ENCODE measurements around the gene NUTM2D. TPM values are rescaled to one million over a fixed set of nuclear protein-coding genes. Genes with fewer than 3 reads are reported as not detected.
"Not testable (repeated sequence)": the region's sequence is repeated elsewhere in the genome, so short reads cannot be mapped to it uniquely, and the experiment has no call there.

Gene NUTM2D
- total RNA-seq, 3 donors from 2014 or later (not counting 1 experiment from before 2014, with no cell fraction given) = 3.1 to 5.2 (median 4.6) TPM

GRCh38 chr10:87327958-87328357 lies 29.6 kb upstream of the NUTM2D start:
- H3K9me3 Mint-ChIP-seq; H3K4me3 ChIP-seq (ENCODE audit: low read length); H3K27ac ChIP-seq (ENCODE audit: low read length); H3K27me3 ChIP-seq (ENCODE audit: control insufficient read depth, insufficient read depth, low read length); intact Hi-C loops (cut with micrococcal nuclease); H3K4me3 Mint-ChIP-seq; H3K36me3 ChIP-seq (ENCODE audit: control insufficient read depth, insufficient read depth, low read length); H3K4me1 ChIP-seq (ENCODE audit: control insufficient read depth, insufficient read depth, low read length); ATAC-seq; H3K9me3 ChIP-seq (ENCODE audit: control insufficient read depth, insufficient read depth, low read length); H3K36me3 Mint-ChIP-seq; DNase-seq; H3K27me3 Mint-ChIP-seq (ENCODE audit: low read depth in 2 of 2); H3K4me1 Mint-ChIP-seq: not testable (repeated sequence)
- WGBS (ENCODE audit: insufficient coverage) = no CpG with 5 or more reads among the region's 1 CpG
- peak overlapping the region in 1 of 2 donors; percentile 5 for H3K27ac Mint-ChIP-seq

GRCh38 chr10:87329131-87329530 lies 28.4 kb upstream of the NUTM2D start:
- ATAC-seq; DNase-seq; H3K27me3 Mint-ChIP-seq (ENCODE audit: low read depth in 2 of 2); H3K4me3 ChIP-seq (ENCODE audit: low read length); H3K4me3 Mint-ChIP-seq; H3K27ac Mint-ChIP-seq; H3K27ac ChIP-seq (ENCODE audit: low read length); H3K27me3 ChIP-seq (ENCODE audit: control insufficient read depth, insufficient read depth, low read length); intact Hi-C loops (cut with micrococcal nuclease); H3K4me1 Mint-ChIP-seq; H3K36me3 Mint-ChIP-seq; H3K9me3 Mint-ChIP-seq; H3K36me3 ChIP-seq (ENCODE audit: control insufficient read depth, insufficient read depth, low read length); H3K9me3 ChIP-seq (ENCODE audit: control insufficient read depth, insufficient read depth, low read length); H3K4me1 ChIP-seq (ENCODE audit: control insufficient read depth, insufficient read depth, low read length): not testable (repeated sequence)
- no CpG with 5 or more reads among the region's 2 CpGs for WGBS (ENCODE audit: insufficient coverage)

- H3K4me3 Mint-ChIP-seq; H3K4me1 ChIP-seq (ENCODE audit: control insufficient read depth, insufficient read depth, low read length); H3K27ac Mint-ChIP-seq; H3K9me3 Mint-ChIP-seq; H3K36me3 Mint-ChIP-seq; H3K27me3 Mint-ChIP-seq (ENCODE audit: low read depth in 2 of 2); DNase-seq; H3K27me3 ChIP-seq (ENCODE audit: control insufficient read depth, insufficient read depth, low read length); H3K36me3 ChIP-seq (ENCODE audit: control insufficient read depth, insufficient read depth, low read length); intact Hi-C loops (cut with micrococcal nuclease); H3K4me3 ChIP-seq (ENCODE audit: low read length); H3K9me3 ChIP-seq (ENCODE audit: control insufficient read depth, insufficient read depth, low read length); ATAC-seq; H3K27ac ChIP-seq (ENCODE audit: low read length): not testable (repeated sequence)
- peaks cover 0 to 12% of the 10 kb centered on the region in 2 donors for H3K4me1 Mint-ChIP-seq
- 100% methylated on average over 1 of the region's 1 CpG for WGBS (ENCODE audit: insufficient coverage)
Measured at GRCh38 chr10:87332687-87333086, 24.9 kb upstream of the NUTM2D start.

DNA sequence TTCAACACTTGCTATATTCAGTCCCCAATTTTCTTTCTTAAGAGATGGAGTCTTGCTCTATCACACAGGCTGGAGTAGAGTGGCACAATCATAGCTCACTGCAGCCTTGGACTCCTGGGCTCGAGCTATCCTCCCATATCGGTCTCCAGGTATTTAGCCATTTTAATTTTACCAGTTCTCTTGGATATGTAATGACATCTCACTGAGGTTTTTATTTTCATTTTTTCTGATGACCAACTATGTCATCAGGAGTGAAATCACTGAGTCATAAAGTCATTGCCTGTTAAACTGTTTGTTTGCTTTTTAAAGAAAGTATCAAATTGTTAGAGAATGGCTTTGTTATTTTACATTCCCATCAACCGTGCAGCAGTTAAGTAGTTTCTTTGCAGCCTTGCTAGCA lies 17.1 kb upstream of the NUTM2D start:
- H3K27me3 ChIP-seq (ENCODE audit: control insufficient read depth, insufficient read depth, low read length); H3K27ac ChIP-seq (ENCODE audit: low read length); H3K9me3 ChIP-seq (ENCODE audit: control insufficient read depth, insufficient read depth, low read length); H3K27me3 Mint-ChIP-seq (ENCODE audit: low read depth in 2 of 2); H3K4me1 ChIP-seq (ENCODE audit: control insufficient read depth, insufficient read depth, low read length); H3K4me3 ChIP-seq (ENCODE audit: low read length); ATAC-seq; H3K36me3 ChIP-seq (ENCODE audit: control insufficient read depth, insufficient read depth, low read length); H3K36me3 Mint-ChIP-seq; intact Hi-C loops (cut with micrococcal nuclease); DNase-seq; H3K4me3 Mint-ChIP-seq; H3K9me3 Mint-ChIP-seq: not testable (repeated sequence)
- peak overlapping the region; percentile 25 to 86 for H3K27ac Mint-ChIP-seq
- H3K4me1 Mint-ChIP-seq = peaks cover 18 to 31% of the 10 kb centered on the region in 2 donors
- no CpG with 5 or more reads among the region's 3 CpGs for WGBS (ENCODE audit: insufficient coverage)

- H3K9me3 Mint-ChIP-seq; H3K9me3 ChIP-seq (ENCODE audit: control insufficient read depth, insufficient read depth, low read length); ATAC-seq; H3K36me3 Mint-ChIP-seq; H3K27ac ChIP-seq (ENCODE audit: low read length); H3K36me3 ChIP-seq (ENCODE audit: control insufficient read depth, insufficient read depth, low read length); H3K27me3 ChIP-seq (ENCODE audit: control insufficient read depth, insufficient read depth, low read length); intact Hi-C loops (cut with micrococcal nuclease); H3K27me3 Mint-ChIP-seq (ENCODE audit: low read depth in 2 of 2); H3K4me1 ChIP-seq (ENCODE audit: control insufficient read depth, insufficient read depth, low read length): not testable (repeated sequence)
- Mint-ChIP-seq H3K27ac (peak overlapping the region; percentile 86 to 88), H3K4me1 (peaks cover 18 to 31% of the 10 kb centered on the region in 2 donors), H3K4me3 (peak overlapping the region; percentile 96)
- DNase-seq = peak; percentile 2 to 15
- WGBS (ENCODE audit: insufficient coverage) = 0% methylated on average over 4 of the region's 54 CpGs
- H3K4me3 ChIP-seq (ENCODE audit: low read length) = peak overlapping the region; percentile 64
Measured at GRCh38 chr10:87341546-87342142, 15.9 kb upstream of the NUTM2D start.

GRCh38 chr10:87342249-87342710 lies 15.3 kb upstream of the NUTM2D start:
- DNase-seq = peak; percentile 81 to 83
- intact Hi-C loops (cut with micrococcal nuclease); H3K4me1 ChIP-seq (ENCODE audit: control insufficient read depth, insufficient read depth, low read length); H3K36me3 ChIP-seq (ENCODE audit: control insufficient read depth, insufficient read depth, low read length); H3K27me3 Mint-ChIP-seq (ENCODE audit: low read depth in 2 of 2); H3K9me3 Mint-ChIP-seq; H3K36me3 Mint-ChIP-seq; H3K27me3 ChIP-seq (ENCODE audit: control insufficient read depth, insufficient read depth, low read length); H3K9me3 ChIP-seq (ENCODE audit: control insufficient read depth, insufficient read depth, low read length): not testable (repeated sequence)
- Histone ChIP-seq H3K27ac (ENCODE audit: low read length) (peak overlapping the region; percentile 74), H3K4me3 (ENCODE audit: low read length) (peak overlapping the region; percentile 64)
- Mint-ChIP-seq H3K4me3 (peak overlapping the region; percentile 82), H3K27ac (peak overlapping the region; percentile 81 to 88), H3K4me1 (peaks cover 18 to 31% of the 10 kb centered on the region in 2 donors)
- under 1% methylated on average over 34 of the region's 43 CpGs for WGBS (ENCODE audit: insufficient coverage)
- peak; percentile 71 to 89 (median 80) for ATAC-seq

Measured in natural killer cell (primary cell).